GM23338 (cell line): Measurements from ENCODE around the gene JOSD1. TPM values are rescaled to one million over a fixed set of nuclear protein-coding genes. Genes with fewer than 3 reads are reported as not detected.

Experiments
- ATAC-seq: fragments of 200-7000 bp; cut with Tn5 transposase; 3 replicates; pipeline ENCODE4 v1.9.1; 2020
- DNase-seq: peaks from one replicate; pipeline ENCODE4 v3.0.0-alpha.2; 2015; ENCODE audit warnings: low spot score
- H2AFZ ChIP-seq: fragments of 200-600 bp; sonication (generic); 2 replicates; pipeline ENCODE4 v1.8.0; 2016; ENCODE audit warnings: antibody characterized with exemption, mild to moderate bottlenecking, moderate library complexity
- H3F3A ChIP-seq: fragments of 200-600 bp; sonication (generic); replicated peaks from 2 replicates; pipeline ENCODE4 v1.8.0; 2017; ENCODE audit warnings: antibody characterized with exemption, mixed run types, low read depth
- H3K27ac ChIP-seq: fragments of 200-600 bp; sonication (generic); 2 replicates; pipeline ENCODE4 v1.6.1; 2016; ENCODE audit warnings: low read depth
- H3K27me3 ChIP-seq: fragments of 200-600 bp; sonication (generic); 2 replicates; pipeline ENCODE4 v1.8.0; 2016; ENCODE audit warnings: mild to moderate bottlenecking, mixed run types, moderate library complexity; ENCODE audit not compliant: insufficient read depth
- H3K36me3 ChIP-seq: fragments of 200-600 bp; sonication (generic); 2 replicates; pipeline ENCODE4 v1.8.0; 2016; ENCODE audit warnings: mild to moderate bottlenecking; ENCODE audit not compliant: insufficient read depth
- H3K4me1 ChIP-seq: fragments of 200-600 bp; sonication (generic); 2 replicates; pipeline ENCODE4 v1.8.0; 2016; ENCODE audit warnings: mild to moderate bottlenecking, moderate library complexity; ENCODE audit not compliant: insufficient read depth
- H3K4me2 ChIP-seq: fragments of 200-600 bp; sonication (generic); 2 replicates; pipeline ENCODE4 v1.7.1; 2017; ENCODE audit warnings: mixed run types
- H3K4me3 ChIP-seq: fragments of 200-600 bp; sonication (generic); 2 replicates; pipeline ENCODE4 v1.6.1; 2016; ENCODE audit warnings: mixed run types
- H3K79me2 ChIP-seq: fragments of 200-600 bp; sonication (generic); replicated peaks from 2 replicates; pipeline ENCODE4 v1.8.0; 2017; ENCODE audit warnings: mild to moderate bottlenecking; ENCODE audit not compliant: insufficient read depth
- H3K9me2 ChIP-seq: fragments of 200-600 bp; sonication (generic); 2 replicates; pipeline ENCODE4 v1.8.0; 2017; ENCODE audit not compliant: insufficient read depth
- H4K20me1 ChIP-seq: fragments of 200-600 bp; sonication (generic); replicated peaks from 2 replicates; pipeline ENCODE4 v1.8.0; 2017; ENCODE audit warnings: mild to moderate bottlenecking; ENCODE audit not compliant: insufficient read depth
- H3K27ac Mint-ChIP-seq: 2 replicates; pipeline ENCODE4 v1.8.0; 2020; ENCODE audit warnings: inconsistent platforms, mild to moderate bottlenecking, moderate library complexity, mixed read lengths
- H3K27me3 Mint-ChIP-seq: 3 replicates; pipeline ENCODE4 v1.8.0; 2022; ENCODE audit warnings: low read depth, mild to moderate bottlenecking, moderate library complexity, mixed read lengths, inconsistent platforms; ENCODE audit not compliant: insufficient read depth, poor library complexity
- H3K36me3 Mint-ChIP-seq: 3 replicates; pipeline ENCODE4 v1.8.0; 2021; ENCODE audit warnings: low read depth, mild to moderate bottlenecking, inconsistent platforms, moderate library complexity, mixed read lengths
- H3K4me1 Mint-ChIP-seq: 3 replicates; pipeline ENCODE4 v1.8.0; 2020; ENCODE audit warnings: mild to moderate bottlenecking, inconsistent platforms, mixed read lengths
- H3K4me3 Mint-ChIP-seq: 3 replicates; pipeline ENCODE4 v1.8.0; 2021; ENCODE audit warnings: moderate library complexity, mild to moderate bottlenecking, inconsistent platforms, mixed read lengths
- H3K9me3 Mint-ChIP-seq: 3 replicates; pipeline ENCODE4 v1.8.0; 2020; ENCODE audit warnings: moderate library complexity, mild to moderate bottlenecking, inconsistent platforms, mixed read lengths
- CREB1 ChIP-seq: fragments of 250-450 bp; sonication (Bioruptor Pico); IDR thresholded peaks from 2 replicates; pipeline ENCODE4 v1.5.0; 2020; ENCODE audit warnings: low read depth, mild to moderate bottlenecking, moderate library complexity
- EZH2 ChIP-seq: fragments of 200-600 bp; sonication (generic); IDR thresholded peaks from one replicate; pipeline ENCODE4 v1.8.0; 2017; ENCODE audit warnings: antibody characterized with exemption, mild to moderate bottlenecking, low read depth; ENCODE audit not compliant: unreplicated experiment
- EZH2phosphoT487 ChIP-seq: fragments of 200-600 bp; sonication (generic); IDR thresholded peaks from one replicate; pipeline ENCODE4 v1.8.1; 2018; ENCODE audit warnings: antibody characterized with exemption; ENCODE audit not compliant: unreplicated experiment
- JUNB ChIP-seq: IDR thresholded peaks from one replicate; pipeline ENCODE4 v1.6.1; 2016; ENCODE audit warnings: antibody characterized with exemption; ENCODE audit not compliant: unreplicated experiment
- NANOG ChIP-seq: IDR thresholded peaks from 2 replicates; pipeline ENCODE4 v1.6.1; 2016; ENCODE audit warnings: antibody characterized with exemption, borderline replicate concordance
- POLR2AphosphoS5 ChIP-seq: IDR thresholded peaks from 2 replicates; pipeline ENCODE4 v1.6.1; 2016; ENCODE audit warnings: antibody characterized with exemption, low read depth
- STAT1 ChIP-seq: IDR thresholded peaks from one replicate; pipeline ENCODE4 v1.6.1; 2016; ENCODE audit warnings: antibody characterized with exemption; ENCODE audit not compliant: unreplicated experiment
- ZNF331 ChIP-seq: fragments of 250-450 bp; sonication (Bioruptor Pico); IDR thresholded peaks from 2 replicates; pipeline ENCODE4 v1.5.0; 2020; ENCODE audit warnings: low read depth, mild to moderate bottlenecking, moderate library complexity
- polyA plus RNA-seq: library from polyadenylated mRNA; unstranded; fragments of >200 nt; fragmentation: Nextera tagmentation; extraction: Ambion mirVana; gene quantifications from 2 replicates; pipeline ENCODE4 v1.2.1, GENCODE V29; 2016
- total RNA-seq: library from RNA; depleted of rRNA; stranded (reverse); fragments of >200 nt; shearing (Covaris generic); gene quantifications from 2 replicates; pipeline ENCODE4 v1.2.3, GENCODE V29; 2014
- TF ChIP-seq, protein P1 (sequence below): IDR thresholded peaks from 2 replicates; pipeline ENCODE4 v1.6.1; 2016; ENCODE audit warnings: antibody characterized with exemption
- TF ChIP-seq, protein P2 (sequence below): IDR thresholded peaks from one replicate; pipeline ENCODE4 v1.6.1; 2018; ENCODE audit warnings: antibody characterized with exemption; ENCODE audit not compliant: unreplicated experiment
- TF ChIP-seq, protein P3 (sequence below), 2 experiments: fragments of 200-600 bp in 1 of 2; sonication (generic) in 1 of 2; conservative IDR thresholded peaks; 2 replicates each; pipeline versions ENCODE4 v1.5.1 to v1.6.1; 2016 to 2017; ENCODE audit warnings: antibody characterized with exemption in 2 of 2, low read depth in 2 of 2, mild to moderate bottlenecking in 2 of 2, moderate library complexity in 1 of 2

The JOSD1 gene
- total and polyA plus RNA-seq, 2 experiments from 2014 or later = 4.6 to 19.7 TPM

DNA sequence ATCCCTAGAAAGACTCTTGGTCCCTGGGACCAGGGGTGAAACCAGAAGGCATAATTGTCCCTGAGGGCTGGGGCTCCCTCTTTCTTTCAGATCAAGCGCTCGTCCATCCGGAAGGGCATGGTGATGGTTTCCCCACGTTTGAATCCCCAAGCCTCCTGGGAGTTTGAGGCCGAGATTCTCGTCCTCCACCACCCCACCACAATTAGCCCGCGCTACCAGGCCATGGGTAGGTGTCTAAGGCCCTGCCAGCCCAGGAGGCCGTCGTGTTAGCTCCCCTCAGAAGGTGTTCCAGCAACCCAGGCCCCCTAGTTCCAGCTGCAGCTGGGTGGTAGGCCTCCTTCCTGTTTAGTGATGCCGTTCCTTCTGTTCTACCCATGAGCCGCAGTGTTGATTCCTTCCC is 26.4 kb upstream of the JOSD1 start (continued):
- TF ChIP-seq EZH2 (no peak), ZNF331 (no peak), STAT1 (no peak)
- TF ChIP-seq, protein P1, sequence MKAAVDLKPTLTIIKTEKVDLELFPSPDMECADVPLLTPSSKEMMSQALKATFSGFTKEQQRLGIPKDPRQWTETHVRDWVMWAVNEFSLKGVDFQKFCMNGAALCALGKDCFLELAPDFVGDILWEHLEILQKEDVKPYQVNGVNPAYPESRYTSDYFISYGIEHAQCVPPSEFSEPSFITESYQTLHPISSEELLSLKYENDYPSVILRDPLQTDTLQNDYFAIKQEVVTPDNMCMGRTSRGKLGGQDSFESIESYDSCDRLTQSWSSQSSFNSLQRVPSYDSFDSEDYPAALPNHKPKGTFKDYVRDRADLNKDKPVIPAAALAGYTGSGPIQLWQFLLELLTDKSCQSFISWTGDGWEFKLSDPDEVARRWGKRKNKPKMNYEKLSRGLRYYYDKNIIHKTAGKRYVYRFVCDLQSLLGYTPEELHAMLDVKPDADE = no peak

DNA sequence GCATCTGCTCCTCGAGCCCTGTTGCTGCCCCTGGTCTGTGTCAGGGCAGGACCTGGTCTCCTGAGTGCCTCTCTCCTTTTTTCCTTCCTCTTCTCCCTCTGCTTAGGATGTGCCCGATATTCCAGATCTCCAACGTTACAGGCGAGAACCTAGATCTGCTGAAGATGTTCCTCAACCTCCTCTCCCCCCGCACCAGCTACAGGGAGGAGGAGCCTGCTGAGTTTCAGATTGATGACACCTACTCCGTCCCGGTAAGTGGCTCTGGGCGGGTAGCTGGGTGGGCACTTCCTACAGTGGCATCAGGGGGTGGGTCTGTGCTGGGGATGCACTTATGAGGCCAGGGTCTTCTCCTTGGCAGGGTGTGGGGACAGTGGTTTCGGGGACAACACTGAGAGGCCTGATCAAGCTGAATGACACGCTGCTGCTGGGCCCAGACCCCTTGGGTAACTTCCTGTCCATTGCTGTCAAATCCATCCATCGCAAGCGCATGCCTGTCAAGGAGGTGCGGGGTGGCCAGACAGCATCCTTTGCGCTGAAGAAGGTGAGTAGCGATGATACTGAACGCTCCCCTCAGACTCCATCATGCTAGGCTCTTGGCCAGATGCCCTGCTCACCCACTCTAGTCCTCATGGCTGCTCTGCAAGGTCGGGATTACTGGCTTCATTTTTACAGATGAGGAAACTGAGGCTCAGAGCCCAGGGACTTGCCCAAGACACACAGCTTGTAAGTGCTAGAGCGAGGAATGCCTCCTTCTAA is 25.3 kb upstream of the JOSD1 start:
- no peaks in the 10 kb centered on the region; the same call in 1 of the 2 replicates for H3K79me2 ChIP-seq
- Mint-ChIP-seq H3K27ac (no peak overlapping the region), H3K27me3 (peaks cover 5% of the 10 kb centered on the region), H3K36me3 (peaks cover 93% of the 10 kb centered on the region), H3K4me3 (no peak overlapping the region), H3K4me1 (no peaks in the 10 kb centered on the region; the same call in 2 of the 3 replicates), H3K9me3 (no peaks in the 10 kb centered on the region)
- ATAC-seq (no peak), DNase-seq (no peak)
- H3K4me2 ChIP-seq = no peak overlapping the region
- H3F3A ChIP-seq = no peaks in the 10 kb centered on the region
- no peak overlapping the region for H3K4me3 ChIP-seq
- H3K27ac ChIP-seq = no peak overlapping the region
- H4K20me1 ChIP-seq = peaks cover 9% of the 10 kb centered on the region; the same call in 1 of the 2 replicates
- no peaks in the 10 kb centered on the region for H3K27me3 ChIP-seq
- H3K9me2 ChIP-seq = no peaks in the 10 kb centered on the region
- no peaks in the 10 kb centered on the region for H3K4me1 ChIP-seq
- no peak overlapping the region for H2AFZ ChIP-seq
- peaks cover 52% of the 10 kb centered on the region for H3K36me3 ChIP-seq
- TF ChIP-seq CREB1 (CRISPR knock-in tag) (no peak), NANOG (no peak), EZH2 (no peak), ZNF331 (no peak), EZH2phosphoT487 (no peak), STAT1 (no peak), POLR2AphosphoS5 (no peak), JUNB (no peak)
- TF ChIP-seq, protein P2, sequence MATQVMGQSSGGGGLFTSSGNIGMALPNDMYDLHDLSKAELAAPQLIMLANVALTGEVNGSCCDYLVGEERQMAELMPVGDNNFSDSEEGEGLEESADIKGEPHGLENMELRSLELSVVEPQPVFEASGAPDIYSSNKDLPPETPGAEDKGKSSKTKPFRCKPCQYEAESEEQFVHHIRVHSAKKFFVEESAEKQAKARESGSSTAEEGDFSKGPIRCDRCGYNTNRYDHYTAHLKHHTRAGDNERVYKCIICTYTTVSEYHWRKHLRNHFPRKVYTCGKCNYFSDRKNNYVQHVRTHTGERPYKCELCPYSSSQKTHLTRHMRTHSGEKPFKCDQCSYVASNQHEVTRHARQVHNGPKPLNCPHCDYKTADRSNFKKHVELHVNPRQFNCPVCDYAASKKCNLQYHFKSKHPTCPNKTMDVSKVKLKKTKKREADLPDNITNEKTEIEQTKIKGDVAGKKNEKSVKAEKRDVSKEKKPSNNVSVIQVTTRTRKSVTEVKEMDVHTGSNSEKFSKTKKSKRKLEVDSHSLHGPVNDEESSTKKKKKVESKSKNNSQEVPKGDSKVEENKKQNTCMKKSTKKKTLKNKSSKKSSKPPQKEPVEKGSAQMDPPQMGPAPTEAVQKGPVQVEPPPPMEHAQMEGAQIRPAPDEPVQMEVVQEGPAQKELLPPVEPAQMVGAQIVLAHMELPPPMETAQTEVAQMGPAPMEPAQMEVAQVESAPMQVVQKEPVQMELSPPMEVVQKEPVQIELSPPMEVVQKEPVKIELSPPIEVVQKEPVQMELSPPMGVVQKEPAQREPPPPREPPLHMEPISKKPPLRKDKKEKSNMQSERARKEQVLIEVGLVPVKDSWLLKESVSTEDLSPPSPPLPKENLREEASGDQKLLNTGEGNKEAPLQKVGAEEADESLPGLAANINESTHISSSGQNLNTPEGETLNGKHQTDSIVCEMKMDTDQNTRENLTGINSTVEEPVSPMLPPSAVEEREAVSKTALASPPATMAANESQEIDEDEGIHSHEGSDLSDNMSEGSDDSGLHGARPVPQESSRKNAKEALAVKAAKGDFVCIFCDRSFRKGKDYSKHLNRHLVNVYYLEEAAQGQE = no peak
- TF ChIP-seq, protein P1 = no peak
- TF ChIP-seq, protein P3, sequence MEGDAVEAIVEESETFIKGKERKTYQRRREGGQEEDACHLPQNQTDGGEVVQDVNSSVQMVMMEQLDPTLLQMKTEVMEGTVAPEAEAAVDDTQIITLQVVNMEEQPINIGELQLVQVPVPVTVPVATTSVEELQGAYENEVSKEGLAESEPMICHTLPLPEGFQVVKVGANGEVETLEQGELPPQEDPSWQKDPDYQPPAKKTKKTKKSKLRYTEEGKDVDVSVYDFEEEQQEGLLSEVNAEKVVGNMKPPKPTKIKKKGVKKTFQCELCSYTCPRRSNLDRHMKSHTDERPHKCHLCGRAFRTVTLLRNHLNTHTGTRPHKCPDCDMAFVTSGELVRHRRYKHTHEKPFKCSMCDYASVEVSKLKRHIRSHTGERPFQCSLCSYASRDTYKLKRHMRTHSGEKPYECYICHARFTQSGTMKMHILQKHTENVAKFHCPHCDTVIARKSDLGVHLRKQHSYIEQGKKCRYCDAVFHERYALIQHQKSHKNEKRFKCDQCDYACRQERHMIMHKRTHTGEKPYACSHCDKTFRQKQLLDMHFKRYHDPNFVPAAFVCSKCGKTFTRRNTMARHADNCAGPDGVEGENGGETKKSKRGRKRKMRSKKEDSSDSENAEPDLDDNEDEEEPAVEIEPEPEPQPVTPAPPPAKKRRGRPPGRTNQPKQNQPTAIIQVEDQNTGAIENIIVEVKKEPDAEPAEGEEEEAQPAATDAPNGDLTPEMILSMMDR (conservative IDR thresholded peaks at IDR 0.05; ENCODE audit: low read depth in 2 of 2) = no peak
